Measurements from ENCODE around the gene CDKN1C.

The CDKN1C gene

DNA sequence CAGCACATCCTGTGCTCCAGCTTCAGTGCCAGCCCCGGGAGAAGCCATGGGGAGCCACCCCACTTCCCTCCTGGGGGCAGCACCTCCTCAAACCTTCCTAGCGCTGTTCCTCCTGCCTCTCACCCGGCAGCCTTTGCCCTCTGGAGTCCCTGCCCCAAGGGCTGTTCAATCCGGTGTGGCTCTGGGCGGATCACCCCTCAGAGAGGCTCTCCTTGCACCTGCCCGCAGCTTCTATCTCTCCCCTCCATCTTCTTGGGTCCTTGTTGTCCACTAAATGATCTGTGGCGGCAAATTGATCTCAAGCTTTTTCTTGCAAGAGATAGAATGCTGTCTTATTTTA, 18.1 kb upstream of the CDKN1C start:
- TF ChIP-seq, protein P1, sequence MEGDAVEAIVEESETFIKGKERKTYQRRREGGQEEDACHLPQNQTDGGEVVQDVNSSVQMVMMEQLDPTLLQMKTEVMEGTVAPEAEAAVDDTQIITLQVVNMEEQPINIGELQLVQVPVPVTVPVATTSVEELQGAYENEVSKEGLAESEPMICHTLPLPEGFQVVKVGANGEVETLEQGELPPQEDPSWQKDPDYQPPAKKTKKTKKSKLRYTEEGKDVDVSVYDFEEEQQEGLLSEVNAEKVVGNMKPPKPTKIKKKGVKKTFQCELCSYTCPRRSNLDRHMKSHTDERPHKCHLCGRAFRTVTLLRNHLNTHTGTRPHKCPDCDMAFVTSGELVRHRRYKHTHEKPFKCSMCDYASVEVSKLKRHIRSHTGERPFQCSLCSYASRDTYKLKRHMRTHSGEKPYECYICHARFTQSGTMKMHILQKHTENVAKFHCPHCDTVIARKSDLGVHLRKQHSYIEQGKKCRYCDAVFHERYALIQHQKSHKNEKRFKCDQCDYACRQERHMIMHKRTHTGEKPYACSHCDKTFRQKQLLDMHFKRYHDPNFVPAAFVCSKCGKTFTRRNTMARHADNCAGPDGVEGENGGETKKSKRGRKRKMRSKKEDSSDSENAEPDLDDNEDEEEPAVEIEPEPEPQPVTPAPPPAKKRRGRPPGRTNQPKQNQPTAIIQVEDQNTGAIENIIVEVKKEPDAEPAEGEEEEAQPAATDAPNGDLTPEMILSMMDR (IDR thresholded peaks at IDR 0.05; ENCODE audit: extremely low read depth, missing control alignments) = no peak
- DNase-seq (ENCODE audit: low spot score) = no peak

DNA sequence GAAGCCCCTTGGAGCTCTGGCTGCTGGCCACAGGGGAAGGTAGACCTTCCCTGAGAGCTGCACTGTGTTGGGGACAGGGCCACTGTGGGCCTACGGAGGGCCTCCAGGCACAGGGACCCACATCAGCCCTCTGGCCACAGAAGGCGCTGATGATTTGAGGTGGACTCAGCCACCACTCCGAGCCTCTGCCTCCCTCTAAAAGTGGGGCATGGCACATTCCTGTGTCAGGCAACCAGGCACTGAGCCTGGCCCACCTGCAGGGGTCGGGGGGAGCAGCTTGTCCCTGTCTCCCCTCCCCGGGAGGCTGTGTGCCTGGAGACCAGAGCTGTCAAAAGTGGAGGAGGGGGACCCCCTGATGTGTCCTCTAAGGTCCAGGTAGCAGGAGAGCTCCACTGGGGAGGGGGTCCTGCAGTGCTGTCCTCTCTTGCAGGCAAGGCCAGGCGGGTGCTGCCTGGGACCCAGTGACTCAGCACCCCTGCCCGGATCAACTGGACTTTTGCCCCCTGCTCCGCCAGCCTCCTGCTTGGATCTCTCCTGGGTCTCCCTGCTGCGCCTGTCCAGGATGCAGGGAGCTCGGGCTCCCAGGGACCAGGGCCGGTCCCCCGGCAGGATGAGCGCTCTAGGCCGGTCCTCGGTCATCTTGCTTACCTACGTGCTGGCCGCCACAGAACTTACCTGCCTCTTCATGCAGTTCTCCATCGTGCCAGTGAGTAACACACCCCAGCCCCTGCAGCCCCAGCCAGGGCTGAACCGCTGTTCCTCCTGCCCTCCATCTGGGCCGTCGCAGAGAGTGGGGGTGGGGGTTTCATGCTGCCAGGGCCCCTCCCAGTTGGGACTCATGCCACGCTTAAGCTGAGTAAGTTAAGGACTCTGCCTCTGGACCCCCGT, 17.5 kb upstream of the CDKN1C start:
- DNase-seq (ENCODE audit: low spot score) = no peak
- TF ChIP-seq, protein P1 (IDR thresholded peaks at IDR 0.05; ENCODE audit: extremely low read depth, missing control alignments) = no peak

DNA sequence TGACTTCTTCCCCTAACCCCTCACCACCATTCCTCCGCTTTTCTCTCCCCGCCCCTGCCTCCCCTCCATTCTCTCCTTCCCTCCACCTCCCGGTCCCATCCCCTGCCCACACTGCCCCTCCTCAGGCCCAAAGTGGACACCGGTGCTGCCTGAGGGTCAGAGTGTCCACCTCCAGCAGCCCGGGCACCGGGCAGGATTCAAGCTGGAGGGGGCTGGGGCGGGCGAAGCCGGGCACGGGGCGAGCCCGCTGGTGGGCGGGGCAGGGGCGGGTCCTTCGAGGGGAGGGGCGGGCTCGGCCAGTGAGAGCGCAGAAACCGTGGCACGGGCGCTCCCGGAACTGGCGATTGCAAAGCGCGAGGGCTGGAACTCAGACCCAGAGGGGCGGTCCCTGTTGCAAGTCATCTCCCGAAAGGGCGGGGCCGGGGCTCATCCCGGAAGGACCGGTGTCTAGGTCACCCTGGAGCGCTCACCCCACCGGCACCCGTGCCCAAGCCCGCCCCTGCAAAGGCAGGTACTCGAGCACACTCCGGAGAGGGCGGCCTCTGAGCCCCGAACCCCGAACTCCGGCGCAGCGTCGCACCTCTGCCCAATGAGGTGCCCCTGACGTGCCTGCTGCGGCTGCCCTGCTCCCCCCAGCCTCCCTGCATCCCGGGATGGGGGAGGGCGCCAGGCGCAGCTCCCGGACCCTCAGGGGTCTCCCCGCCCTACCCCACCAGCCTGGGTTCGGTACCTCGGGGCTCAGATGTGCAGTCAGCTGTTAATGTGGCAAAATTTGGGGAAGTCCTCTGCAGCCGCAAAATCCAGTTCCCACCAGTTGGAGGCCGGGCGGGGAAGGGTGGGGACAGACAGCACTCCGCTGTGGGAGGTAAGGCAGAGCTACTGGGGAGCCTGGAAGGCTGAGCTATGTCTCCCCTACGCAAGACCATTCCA, 16.5 kb upstream of the CDKN1C start:
- TF ChIP-seq, protein P1 (IDR thresholded peaks at IDR 0.05; ENCODE audit: extremely low read depth, missing control alignments) = no peak

DNA sequence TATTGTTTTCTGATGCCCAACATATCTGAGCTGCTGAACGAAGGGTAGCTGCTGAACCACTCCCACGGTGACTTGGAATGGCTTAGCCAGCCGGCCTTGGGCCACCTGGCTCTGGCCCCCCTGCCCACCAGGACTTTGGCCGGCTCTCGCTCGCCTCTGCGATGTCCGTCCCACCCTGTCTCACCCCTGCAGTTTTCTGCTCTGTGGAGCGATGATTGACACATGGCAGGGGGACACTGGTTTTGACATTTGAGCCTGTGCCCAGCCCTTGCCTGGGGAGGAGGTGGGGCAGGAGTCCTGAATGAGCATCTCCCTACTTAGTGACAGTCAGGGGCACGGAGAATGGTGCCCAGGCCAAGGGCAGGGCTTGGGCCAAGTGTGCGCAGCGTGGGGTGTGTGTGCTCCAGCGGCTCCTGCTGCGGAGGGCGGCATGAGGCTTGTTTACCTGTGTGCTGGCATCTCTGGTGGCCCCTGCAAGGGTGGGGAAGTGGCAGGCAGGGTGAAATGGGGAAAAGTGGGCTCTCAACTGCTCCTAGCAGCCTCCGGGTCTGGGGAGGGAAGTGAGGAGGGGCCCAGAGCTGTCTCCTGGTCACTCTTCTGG, 15.7 kb upstream of the CDKN1C start:
- DNase-seq (ENCODE audit: low spot score) = no peak
- TF ChIP-seq, protein P1 (IDR thresholded peaks at IDR 0.05; ENCODE audit: extremely low read depth, missing control alignments) = no peak

More for the DNA sequence above, 16.5 kb upstream of the CDKN1C start:
- DNase-seq (ENCODE audit: low spot score) = peak; percentile 98

DNA sequence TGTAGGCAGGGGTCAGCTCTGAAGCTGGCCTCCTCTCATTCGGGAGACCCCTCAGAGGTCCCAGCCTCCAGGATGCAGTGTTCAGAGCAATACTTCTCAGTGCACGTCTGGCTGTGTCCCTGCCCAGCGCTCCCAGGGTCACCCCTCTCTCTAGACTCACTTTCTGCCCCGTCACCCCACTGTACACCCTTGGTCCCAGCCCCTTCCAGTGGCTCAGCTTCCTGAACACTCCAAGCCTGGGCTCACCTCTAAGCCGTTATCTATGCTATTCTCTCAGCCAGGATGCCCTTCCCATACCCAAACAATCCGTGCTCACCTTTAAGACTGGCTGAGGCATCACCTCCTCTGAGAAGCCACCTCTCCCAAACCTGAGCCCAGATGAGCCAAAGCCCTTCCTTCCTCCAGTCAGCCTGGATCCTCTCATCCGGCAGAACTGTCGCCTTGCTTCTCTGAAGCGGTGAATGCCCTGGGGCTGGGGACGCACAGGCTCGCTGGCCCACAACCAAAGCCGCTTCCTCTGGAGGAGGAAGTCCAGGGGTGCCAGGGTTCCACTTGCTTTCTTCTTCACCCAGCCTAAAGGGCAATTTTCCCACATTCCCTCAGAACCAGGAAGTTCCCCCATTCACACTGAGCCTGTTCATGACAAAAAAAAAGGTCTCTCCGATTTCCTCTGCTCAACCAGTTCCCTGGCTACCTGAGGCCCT, 13.7 kb upstream of the CDKN1C start:
- TF ChIP-seq, protein P1 (IDR thresholded peaks at IDR 0.05; ENCODE audit: extremely low read depth, missing control alignments) = no peak
- no peak for DNase-seq (ENCODE audit: low spot score)

DNA sequence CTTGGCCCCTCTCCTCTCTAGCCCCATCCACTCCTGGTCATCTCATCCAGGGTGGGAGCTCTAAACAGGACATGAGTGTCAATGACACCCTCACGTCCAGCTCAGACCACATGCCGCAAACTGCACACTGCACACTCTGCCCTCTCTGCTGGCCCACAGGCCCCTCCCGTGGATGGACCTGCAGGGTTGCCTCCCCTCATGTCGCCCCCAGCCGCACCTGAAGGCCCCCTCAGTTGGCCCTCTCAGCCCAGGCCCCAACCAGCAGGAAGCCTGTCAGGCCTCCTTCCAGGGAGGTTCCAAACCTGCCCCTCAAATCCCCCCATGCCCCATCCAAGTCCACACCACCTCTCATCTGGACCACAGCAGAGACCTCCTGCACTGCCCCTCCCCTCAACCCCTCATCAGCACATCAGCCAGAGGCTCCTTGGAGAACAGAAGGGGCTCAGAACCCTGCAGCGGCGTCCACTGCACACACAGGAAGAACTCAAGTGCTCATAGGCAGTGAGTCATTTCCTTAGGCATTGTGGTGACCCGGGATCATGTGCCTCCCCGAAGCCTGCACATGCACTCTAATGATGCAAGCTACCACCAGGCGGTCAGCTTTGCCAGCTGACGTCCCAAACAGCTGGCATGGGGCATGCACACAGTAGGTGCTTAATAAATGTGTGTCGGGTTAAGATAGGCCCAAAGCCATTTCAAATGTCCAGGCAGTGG, 12.9 kb upstream of the CDKN1C start:
- TF ChIP-seq, protein P1 (IDR thresholded peaks at IDR 0.05; ENCODE audit: extremely low read depth, missing control alignments) = no peak
- DNase-seq (ENCODE audit: low spot score) = peak; percentile 57
